ENCODE data around the gene RELN.

Gene RELN

GRCh38 chr7:103711413-103711812, 278.0 kb downstream of the RELN start:
- no peak for DNase-seq

- DNase-seq = no peak
Observed at GRCh38 chr7:103710247-103710646, 279.2 kb downstream of the RELN start.

- DNase-seq = no peak
Observed at GRCh38 chr7:103706805-103707204, 282.7 kb downstream of the RELN start.

GRCh38 chr7:103705542-103705941, 283.9 kb downstream of the RELN start:
- DNase-seq = no peak

GRCh38 chr7:103704701-103705100, 284.8 kb downstream of the RELN start:
- DNase-seq = no peak

- DNase-seq = no peak
Observed at GRCh38 chr7:103702982-103703381, 286.5 kb downstream of the RELN start.

GRCh38 chr7:103702454-103702853, 287.0 kb downstream of the RELN start:
- no peak for DNase-seq

- DNase-seq = no peak
Observed at GRCh38 chr7:103699032-103699431, 290.4 kb downstream of the RELN start.

- no peak for DNase-seq
Observed at GRCh38 chr7:103698064-103698463, 291.4 kb downstream of the RELN start.

GRCh38 chr7:103695521-103695920, 293.9 kb downstream of the RELN start:
- no peak for DNase-seq

- no peak for DNase-seq
Observed at GRCh38 chr7:103694304-103694703, 295.2 kb downstream of the RELN start.

- DNase-seq = no peak
Observed at GRCh38 chr7:103691291-103691690, 298.2 kb downstream of the RELN start.

GRCh38 chr7:103690242-103690974, 299.1 kb downstream of the RELN start:
- no peak for DNase-seq

GRCh38 chr7:103689255-103689654, 300.2 kb downstream of the RELN start:
- no peak for DNase-seq

GRCh38 chr7:103687951-103688350, 301.5 kb downstream of the RELN start:
- no peak for DNase-seq

GRCh38 chr7:103687272-103687671, 302.2 kb downstream of the RELN start:
- no peak for DNase-seq

- no peak for DNase-seq
Observed at GRCh38 chr7:103686763-103687162, 302.7 kb downstream of the RELN start.

- no peak for DNase-seq
Observed at GRCh38 chr7:103686064-103686463, 303.4 kb downstream of the RELN start.

GRCh38 chr7:103685646-103686045, 303.8 kb downstream of the RELN start:
- no peak for DNase-seq

GRCh38 chr7:103683348-103683747, 306.1 kb downstream of the RELN start:
- DNase-seq = no peak

- no peak for DNase-seq
Observed at GRCh38 chr7:103680161-103681144, 309.0 kb downstream of the RELN start.

- no peak for DNase-seq
Observed at GRCh38 chr7:103679151-103680132, 310.0 kb downstream of the RELN start.

Data from DMS79 (cell line).